IMR-90 (cell line): ENCODE measurements around the gene KRTAP12-2. TPM values are rescaled to one million over a fixed set of nuclear protein-coding genes. Genes with fewer than 3 reads are reported as not detected.

ENCODE experiments used
- ATAC-seq: fragments of 200-7000 bp; cut with Tn5 transposase; 2 replicates; pipeline ENCODE4 v1.9.1; 2020; ENCODE audit warnings: low read depth, mild to moderate bottlenecking, moderate library complexity
- BruUV-seq: library from RNA; stranded (reverse); fragments of 400-500 nt; replicated peaks from 2 replicates; lab custom pipeline; 2021; lab: Mats Ljungman, UMichigan
- CTCF ChIA-PET: fragments of 300-600 bp; formaldehyde crosslinking; extraction: SDS; loops from one replicate; lab custom pipeline; 2021; ENCODE audit warnings: antibody characterized with exemption; lab: Yijun Ruan, JAX
- POLR2A ChIA-PET: fragments of 300-600 bp; sonication (Branson Sonifier 250); formaldehyde crosslinking; loops from one replicate; lab custom pipeline; 2022; ENCODE audit warnings: antibody characterized with exemption; ENCODE audit not compliant: unreplicated experiment; lab: Charles Lee
- DNase-seq: peaks from one replicate; pipeline ENCODE4 v3.0.0; 2013
- H2AFZ ChIP-seq: replicated peaks from 2 replicates; pipeline ENCODE3; 2013; ENCODE audit warnings: low read length, mild to moderate bottlenecking; ENCODE audit not compliant: poor library complexity
- H2AK5ac ChIP-seq: 2 replicates; pipeline ENCODE4 v1.6.1; 2013; ENCODE audit warnings: low read depth, low read length, inconsistent platforms
- H2AK9ac ChIP-seq: replicated peaks from 2 replicates; pipeline ENCODE3; 2013; ENCODE audit warnings: mild to moderate bottlenecking, low read depth, low read length, moderate library complexity; ENCODE audit not compliant: poor library complexity
- H2BK120ac ChIP-seq: 2 replicates; pipeline ENCODE4 v1.6.1; 2013; ENCODE audit warnings: low read depth, low read length, inconsistent platforms
- H2BK15ac ChIP-seq: 3 replicates; pipeline ENCODE4 v1.6.1; 2013; ENCODE audit warnings: low read depth, low read length, inconsistent platforms
- H2BK20ac ChIP-seq: 2 replicates; pipeline ENCODE4 v1.6.1; 2013; ENCODE audit warnings: low read depth, mild to moderate bottlenecking, inconsistent platforms, low read length, moderate library complexity
- H2BK5ac ChIP-seq: 2 replicates; pipeline ENCODE4 v1.6.1; 2013; ENCODE audit warnings: mild to moderate bottlenecking, low read depth, low read length, inconsistent platforms; ENCODE audit not compliant: poor library complexity, severe bottlenecking
- H3K14ac ChIP-seq: replicated peaks from 2 replicates; pipeline ENCODE4 v1.6.1; 2013; ENCODE audit warnings: low read depth, low read length, inconsistent platforms
- H3K18ac ChIP-seq: 2 replicates; pipeline ENCODE4 v1.6.1; 2013; ENCODE audit warnings: low read depth, low read length, control low read depth
- H3K23ac ChIP-seq: 2 replicates; pipeline ENCODE4 v1.6.1; 2013; ENCODE audit warnings: low read depth, low read length, inconsistent platforms
- H3K27ac ChIP-seq: 2 replicates; pipeline ENCODE4 v1.5.1; 2013; ENCODE audit warnings: mild to moderate bottlenecking, control low read depth, low read length; ENCODE audit not compliant: insufficient read depth
- H3K27me3 ChIP-seq: 2 replicates; pipeline ENCODE4 v1.6.1; 2013; ENCODE audit warnings: low read length; ENCODE audit not compliant: control insufficient read depth, insufficient read depth
- H3K36me3 ChIP-seq: 2 replicates; pipeline ENCODE4 v1.6.1; 2013; ENCODE audit warnings: low read length, mixed read lengths; ENCODE audit not compliant: control insufficient read depth, insufficient read depth
- H3K4ac ChIP-seq: 2 replicates; pipeline ENCODE4 v1.6.1; 2013; ENCODE audit warnings: low read depth, low read length, inconsistent platforms
- H3K4me1 ChIP-seq: 2 replicates; pipeline ENCODE4 v1.6.1; 2013; ENCODE audit warnings: low read length, mixed read lengths; ENCODE audit not compliant: control insufficient read depth, insufficient read depth
- H3K4me2 ChIP-seq: 2 replicates; pipeline ENCODE4 v1.6.1; 2013; ENCODE audit warnings: low read depth, mild to moderate bottlenecking, control low read depth, low read length, moderate library complexity
- H3K4me3 ChIP-seq: 2 replicates; pipeline ENCODE4 v1.5.1; 2013; ENCODE audit warnings: low read depth, mild to moderate bottlenecking, control low read depth, low read length, moderate library complexity; ENCODE audit not compliant: insufficient read depth
- H3K56ac ChIP-seq: 2 replicates; pipeline ENCODE4 v1.6.1; 2013; ENCODE audit warnings: low read length, inconsistent platforms; ENCODE audit not compliant: insufficient read depth; ENCODE audit errors: extremely low read depth
- H3K79me1 ChIP-seq, 2 experiments: 2 replicates each; pipeline ENCODE4 v1.6.1; 2013; ENCODE audit warnings: low read length in 2 of 2, inconsistent platforms in 1 of 2, low read depth in 1 of 2
- H3K9ac ChIP-seq: 2 replicates; pipeline ENCODE4 v1.6.1; 2013; ENCODE audit warnings: low read depth, low read length, control low read depth
- H3K9me1 ChIP-seq: 2 replicates; pipeline ENCODE4 v1.6.1; 2013; ENCODE audit warnings: low read length, inconsistent platforms; ENCODE audit not compliant: insufficient read depth
- H3K9me3 ChIP-seq: 2 replicates; pipeline ENCODE4 v1.6.1; 2013; ENCODE audit warnings: low read length; ENCODE audit not compliant: control insufficient read depth, insufficient read depth
- H4K20me1 ChIP-seq: 2 replicates; pipeline ENCODE4 v1.6.1; 2013; ENCODE audit warnings: low read length, inconsistent platforms; ENCODE audit not compliant: insufficient read depth
- H4K5ac ChIP-seq: 2 replicates; pipeline ENCODE4 v1.6.1; 2013; ENCODE audit warnings: mild to moderate bottlenecking, low read depth, low read length, control low read depth
- H4K8ac ChIP-seq, 2 experiments: 2 replicates each; pipeline ENCODE4 v1.6.1; 2013; ENCODE audit warnings: low read depth in 2 of 2, low read length in 2 of 2, control low read depth in 1 of 2, inconsistent platforms in 1 of 2
- H4K91ac ChIP-seq: 2 replicates; pipeline ENCODE4 v1.6.1; 2013; ENCODE audit warnings: low read depth, low read length, inconsistent platforms; ENCODE audit not compliant: insufficient read depth
- BHLHE40 ChIP-seq: fragments of 150-350 bp; IDR thresholded peaks from 2 replicates; pipeline ENCODE4 v1.6.1; 2016; ENCODE audit warnings: mild to moderate bottlenecking, low read depth, low read length
- CEBPB ChIP-seq: IDR thresholded peaks from 2 replicates; pipeline ENCODE4 v1.6.1; 2012; ENCODE audit warnings: low read depth, low read length, improper control_type of control experiment
- CHD1 ChIP-seq: IDR thresholded peaks from 2 replicates; pipeline ENCODE4 v1.6.1; 2012; ENCODE audit warnings: low read depth, low read length, improper control_type of control experiment
- FOS ChIP-seq: fragments of 150-350 bp; IDR thresholded peaks from 2 replicates; pipeline ENCODE4 v1.6.1; 2016; ENCODE audit warnings: low read depth, low read length
- MAFK ChIP-seq: IDR thresholded peaks from 2 replicates; pipeline ENCODE4 v1.6.1; 2012; ENCODE audit warnings: low read depth, low read length, improper control_type of control experiment
- MAZ ChIP-seq: IDR thresholded peaks from 2 replicates; pipeline ENCODE4 v1.6.1; 2012; ENCODE audit warnings: low read depth, mild to moderate bottlenecking, low read length, improper control_type of control experiment, moderate library complexity, borderline replicate concordance
- MXI1 ChIP-seq: IDR thresholded peaks from 2 replicates; pipeline ENCODE4 v1.6.1; 2012; ENCODE audit warnings: low read depth, mild to moderate bottlenecking, low read length, moderate library complexity, borderline replicate concordance
- NFE2L2 ChIP-seq: fragments of 150-350 bp; IDR thresholded peaks from 2 replicates; pipeline ENCODE4 v1.6.1; 2016; ENCODE audit warnings: low read depth, mild to moderate bottlenecking, low read length
- POLR2A ChIP-seq: IDR thresholded peaks from 2 replicates; pipeline ENCODE4 v1.6.1; 2012; ENCODE audit warnings: mild to moderate bottlenecking, low read depth, low read length
- RAD21 ChIP-seq: IDR thresholded peaks from 2 replicates; pipeline ENCODE4 v1.6.1; 2012; ENCODE audit warnings: low read length, improper control_type of control experiment
- RCOR1 ChIP-seq: IDR thresholded peaks from 2 replicates; pipeline ENCODE4 v1.6.1; 2012; ENCODE audit warnings: mild to moderate bottlenecking, low read length, improper control_type of control experiment; ENCODE audit not compliant: insufficient replicate concordance
- RFX5 ChIP-seq: IDR thresholded peaks from 2 replicates; pipeline ENCODE4 v1.8.0; 2012; ENCODE audit warnings: low read depth, mild to moderate bottlenecking, low read length, moderate library complexity
- SMC3 ChIP-seq: fragments of 150-350 bp; IDR thresholded peaks from 2 replicates; pipeline ENCODE4 v1.6.1; 2016; ENCODE audit warnings: low read depth, mild to moderate bottlenecking, antibody characterized with exemption, low read length, moderate library complexity
- WGBS, 2 experiments: methylation state at CpG; one replicate each; pipeline versions ENCODE4 v1.1.5 to v1.1.7; 2013; ENCODE audit warnings: missing lambda C conversion rate in 2 of 2; ENCODE audit not compliant: insufficient read length in 1 of 2; ENCODE audit errors: extremely low coverage in 2 of 2; 5-methylcytosine and 5-hydroxymethylcytosine counted together
- dilution Hi-C: fragments of 300-500 bp; cut with HindIII; formaldehyde crosslinking; loops from one replicate; pipeline ENCODE4 v1.14.3; 2018; ENCODE audit warnings: low sequenced_read_pairs; ENCODE audit not compliant: unreplicated experiment
- in situ Hi-C: fragments of 300-500 bp; cut with MboI; formaldehyde crosslinking; loops from 3 replicates; pipeline ENCODE4 v1.14.3; 2019; ENCODE audit warnings: low sequenced_read_pairs, inconsistent platforms, mixed read lengths
- intact Hi-C: fragments of 100-400 bp; cut with micrococcal nuclease; formaldehyde crosslinking; loops from 2 replicates; pipeline ENCODE4 v1.10.0; 2022
- polyA plus RNA-seq, 3 experiments: library from polyadenylated mRNA; depleted of rRNA; stranded (reverse); fragments of >200 nt; gene quantifications; 2 replicates each; pipeline ENCODE4 v1.2.3, GENCODE V29; 2012; ENCODE audit warnings: low replicate concordance in 1 of 3
- total RNA-seq: library from RNA; depleted of rRNA; stranded (reverse); fragments of >200 nt; gene quantifications from 2 replicates; pipeline ENCODE4 v1.2.3, GENCODE V29; 2012
- TF ChIP-seq, protein P1 (sequence below): fragments of 150-350 bp; IDR thresholded peaks from 2 replicates; pipeline ENCODE4 v1.6.1; 2016; ENCODE audit warnings: low read depth, mild to moderate bottlenecking, low read length, moderate library complexity, borderline replicate concordance
- TF ChIP-seq, protein P2 (sequence below): conservative IDR thresholded peaks from 2 replicates; pipeline ENCODE4 v1.5.1; 2012; ENCODE audit warnings: mild to moderate bottlenecking, low read depth, low read length, improper control_type of control experiment

Gene KRTAP12-2
- total and polyA plus RNA-seq, 2 of the 4 experiments (the other 2 are of a cell fraction) = not detected

DNA sequence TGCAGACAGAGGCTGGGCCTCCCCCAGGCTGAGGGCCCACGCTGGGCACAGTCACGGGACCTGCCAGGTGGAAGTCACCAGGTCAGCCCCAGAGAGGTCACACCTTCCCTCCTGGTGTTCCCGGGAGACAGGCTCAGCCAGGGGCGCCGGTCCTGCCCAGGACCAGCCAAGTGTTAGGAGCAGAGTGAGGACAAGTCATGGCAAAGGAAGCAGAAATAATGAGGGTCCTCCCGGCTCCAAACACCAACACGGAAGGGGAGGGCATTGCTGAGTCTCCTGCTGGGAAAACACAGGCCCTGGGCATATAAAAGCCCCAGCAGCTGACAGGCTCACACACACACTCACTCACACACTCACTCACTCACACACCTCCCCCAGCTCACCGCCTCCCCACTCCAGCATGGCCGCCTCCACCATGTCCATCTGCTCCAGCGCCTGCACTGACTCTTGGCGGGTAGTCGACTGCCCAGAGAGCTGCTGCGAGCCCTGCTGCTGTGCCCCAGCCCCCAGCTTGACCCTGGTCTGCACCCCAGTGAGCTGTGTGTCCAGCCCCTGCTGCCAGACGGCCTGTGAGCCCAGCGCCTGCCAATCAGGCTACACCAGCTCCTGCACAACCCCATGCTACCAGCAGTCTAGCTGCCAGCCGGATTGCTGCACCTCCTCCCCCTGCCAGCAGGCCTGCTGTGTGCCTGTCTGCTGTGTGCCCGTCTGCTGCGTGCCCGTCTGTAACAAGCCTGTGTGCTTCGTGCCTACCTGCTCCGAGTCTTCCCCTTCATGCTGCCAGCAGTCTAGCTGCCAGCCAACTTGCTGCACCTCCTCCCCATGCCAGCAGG, 29.5 kb downstream of the KRTAP12-2 start, which contains the start of gene KRTAP10-10:
Gene KRTAP10-10, plus strand, starts transcription at position 339 of the 833 bp plus-strand sequence. Its CDS starts 62 bp downstream, at position 401.
- H2AK5ac ChIP-seq = no peak within 1 kb of the TSS
- 0 out of 2 replicates have a peak, but pooled peaks cover 5% of the 10 kb centered on the region for H3K9me3 ChIP-seq
- ChIA-PET CTCF (no interaction called here), POLR2A (no interaction called here)
- H3K9ac ChIP-seq = no peak within 1 kb of the TSS
- H2AK9ac ChIP-seq = no peak within 1 kb of the TSS
- no peak within 1 kb of the TSS for H4K8ac ChIP-seq
- intact Hi-C loops = no loop called here
- H3K4me1 ChIP-seq = no peaks in the 10 kb centered on the region
- H3K27ac ChIP-seq = no peak within 1 kb of the TSS
- H2AFZ ChIP-seq = peak within 1 kb of the TSS; percentile 32
- H3K4me3 ChIP-seq = no peak within 1 kb of the TSS
- H4K20me1 ChIP-seq = no peaks in the 10 kb centered on the region
- H3K14ac ChIP-seq = no peak within 1 kb of the TSS
- 30% methylated on average over 2 of the region's 21 CpGs; no CpG with 5 or more reads in 1 of the 2 experiments for WGBS, 2 experiments
- no peak within 1 kb of the TSS for H3K23ac ChIP-seq
- DNase-seq = no peak
- H3K18ac ChIP-seq = no peak within 1 kb of the TSS
- H3K56ac ChIP-seq = no peak within 1 kb of the TSS
- H3K9me1 ChIP-seq = no peaks in the 10 kb centered on the region
- H4K91ac ChIP-seq = no peak within 1 kb of the TSS
- H3K79me1 ChIP-seq = no peaks in the 10 kb centered on the region
- no peak within 1 kb of the TSS for H2BK5ac ChIP-seq
- H3K36me3 ChIP-seq = no peaks in the 10 kb centered on the region
- no peak within 1 kb of the TSS for H2BK120ac ChIP-seq
- no peak for ATAC-seq
- no peak within 1 kb of the TSS for H2BK15ac ChIP-seq
- no TSS peak for BruUV-seq
- no peak within 1 kb of the TSS for H3K4ac ChIP-seq
- in situ Hi-C loops = no loop called here
- no peak within 1 kb of the TSS for H2BK20ac ChIP-seq
- H3K27me3 ChIP-seq = no peaks in the 10 kb centered on the region; the same call in 1 of the 2 replicates
- H3K4me2 ChIP-seq = no peak within 1 kb of the TSS
- dilution Hi-C loops = no loop called here
- no peak within 1 kb of the TSS for H4K5ac ChIP-seq
- TF ChIP-seq RCOR1 = no peak
- no peak for TF ChIP-seq CHD1
- TF ChIP-seq RAD21 = no peak
- no peak for TF ChIP-seq MXI1
- TF ChIP-seq, protein P1, sequence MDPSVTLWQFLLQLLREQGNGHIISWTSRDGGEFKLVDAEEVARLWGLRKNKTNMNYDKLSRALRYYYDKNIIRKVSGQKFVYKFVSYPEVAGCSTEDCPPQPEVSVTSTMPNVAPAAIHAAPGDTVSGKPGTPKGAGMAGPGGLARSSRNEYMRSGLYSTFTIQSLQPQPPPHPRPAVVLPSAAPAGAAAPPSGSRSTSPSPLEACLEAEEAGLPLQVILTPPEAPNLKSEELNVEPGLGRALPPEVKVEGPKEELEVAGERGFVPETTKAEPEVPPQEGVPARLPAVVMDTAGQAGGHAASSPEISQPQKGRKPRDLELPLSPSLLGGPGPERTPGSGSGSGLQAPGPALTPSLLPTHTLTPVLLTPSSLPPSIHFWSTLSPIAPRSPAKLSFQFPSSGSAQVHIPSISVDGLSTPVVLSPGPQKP = no peak
- TF ChIP-seq BHLHE40 = no peak
- TF ChIP-seq POLR2A = no peak
- TF ChIP-seq FOS = no peak
- no peak for TF ChIP-seq MAFK
- TF ChIP-seq RFX5 = no peak
- TF ChIP-seq CEBPB = no peak
- TF ChIP-seq MAZ = no peak
- no peak for TF ChIP-seq NFE2L2
- TF ChIP-seq, protein P2, sequence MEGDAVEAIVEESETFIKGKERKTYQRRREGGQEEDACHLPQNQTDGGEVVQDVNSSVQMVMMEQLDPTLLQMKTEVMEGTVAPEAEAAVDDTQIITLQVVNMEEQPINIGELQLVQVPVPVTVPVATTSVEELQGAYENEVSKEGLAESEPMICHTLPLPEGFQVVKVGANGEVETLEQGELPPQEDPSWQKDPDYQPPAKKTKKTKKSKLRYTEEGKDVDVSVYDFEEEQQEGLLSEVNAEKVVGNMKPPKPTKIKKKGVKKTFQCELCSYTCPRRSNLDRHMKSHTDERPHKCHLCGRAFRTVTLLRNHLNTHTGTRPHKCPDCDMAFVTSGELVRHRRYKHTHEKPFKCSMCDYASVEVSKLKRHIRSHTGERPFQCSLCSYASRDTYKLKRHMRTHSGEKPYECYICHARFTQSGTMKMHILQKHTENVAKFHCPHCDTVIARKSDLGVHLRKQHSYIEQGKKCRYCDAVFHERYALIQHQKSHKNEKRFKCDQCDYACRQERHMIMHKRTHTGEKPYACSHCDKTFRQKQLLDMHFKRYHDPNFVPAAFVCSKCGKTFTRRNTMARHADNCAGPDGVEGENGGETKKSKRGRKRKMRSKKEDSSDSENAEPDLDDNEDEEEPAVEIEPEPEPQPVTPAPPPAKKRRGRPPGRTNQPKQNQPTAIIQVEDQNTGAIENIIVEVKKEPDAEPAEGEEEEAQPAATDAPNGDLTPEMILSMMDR = no peak
- no peak for TF ChIP-seq SMC3
